GDM1 (cell line): ENCODE measurements around the gene SARDH.
"Not testable (repeated sequence)": the region's sequence is repeated elsewhere in the genome, so short reads cannot be mapped to it uniquely, and the experiment has no call there.

Experiments used
- DNase-seq: peaks from one replicate; lab custom pipeline; 2025; lab: John Stamatoyannopoulos, UW

Gene SARDH

GRCh38 chr9:133760713-133761290 lies 22.6 kb upstream of the SARDH start:
- DNase-seq: no peak

GRCh38 chr9:133759946-133760345 lies 21.8 kb upstream of the SARDH start:
- DNase-seq: no peak

GRCh38 chr9:133759146-133759900 lies 21.2 kb upstream of the SARDH start:
- no peak for DNase-seq

- DNase-seq: no peak
These were observed 20.1 kb upstream of the SARDH start for GRCh38 chr9:133758228-133758627.

- no peak for DNase-seq
These were observed 16.6 kb upstream of the SARDH start for GRCh38 chr9:133754688-133755227.

- no peak for DNase-seq
These were observed 16.0 kb upstream of the SARDH start for GRCh38 chr9:133754187-133754586.

GRCh38 chr9:133752739-133753446 lies 14.7 kb upstream of the SARDH start:
- no peak for DNase-seq

GRCh38 chr9:133750982-133751649 lies 13.0 kb upstream of the SARDH start:
- DNase-seq: no peak

- no peak for DNase-seq
These were observed 9.2 kb upstream of the SARDH start for GRCh38 chr9:133747309-133747708.

GRCh38 chr9:133744528-133744927 lies 6.4 kb upstream of the SARDH start:
- not testable (repeated sequence) for DNase-seq

GRCh38 chr9:133742849-133743444 lies 4.8 kb upstream of the SARDH start:
- peak; percentile 25 for DNase-seq

- DNase-seq: no peak
These were observed 4.1 kb upstream of the SARDH start for GRCh38 chr9:133742251-133742650.

- DNase-seq: no peak
These were observed 3.6 kb upstream of the SARDH start for GRCh38 chr9:133741716-133742115.

- no peak for DNase-seq
These were observed 2.8 kb upstream of the SARDH start for GRCh38 chr9:133740911-133741310.

GRCh38 chr9:133739408-133740280 lies 1.5 kb upstream of the SARDH start:
- no peak for DNase-seq

- no peak for DNase-seq
These were observed 581 bp upstream of the SARDH start for GRCh38 chr9:133738640-133739225.

GRCh38 chr9:133737071-133737773 lies 930 bp downstream of the SARDH start:
- no peak for DNase-seq

- DNase-seq: no peak
These were observed 2.2 kb downstream of the SARDH start for GRCh38 chr9:133735931-133736330.

- no peak for DNase-seq
These were observed 2.8 kb downstream of the SARDH start for GRCh38 chr9:133735415-133735775.
